GM23248 (cell line): ENCODE data around the gene EIF4ENIF1.

Experiments
- EZH2 ChIP-seq: fragments of 200-600 bp; sonication (generic); IDR thresholded peaks from 2 replicates; pipeline ENCODE4 v1.6.1; 2018; ENCODE audit warnings: antibody characterized with exemption, mild to moderate bottlenecking; ENCODE audit not compliant: insufficient read depth, poor library complexity, severe bottlenecking
- EZH2phosphoT487 ChIP-seq: fragments of 200-600 bp; sonication (generic); IDR thresholded peaks from 2 replicates; pipeline ENCODE4 v1.6.1; 2018; ENCODE audit warnings: antibody characterized with exemption, moderate library complexity, mild to moderate bottlenecking, low read depth; ENCODE audit not compliant: insufficient read depth

DNA sequence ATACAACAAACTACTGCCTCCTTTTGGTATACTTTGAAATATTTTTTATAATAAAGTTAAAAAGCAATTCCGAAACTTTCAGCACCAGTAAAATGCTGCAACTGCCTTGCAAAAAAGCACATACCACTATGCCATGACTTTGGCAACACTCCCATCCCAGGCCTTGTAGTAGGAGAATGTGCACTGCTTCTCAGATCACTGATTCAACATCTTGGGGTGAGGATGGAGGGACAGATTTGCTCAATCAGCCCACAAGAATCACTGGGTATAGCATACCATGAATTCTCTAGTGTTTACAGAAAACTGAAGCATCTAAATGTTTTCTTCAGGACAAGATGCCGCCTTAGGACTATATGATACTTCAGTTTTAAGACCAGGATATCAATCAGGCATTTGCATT lies 14.9 kb downstream of the EIF4ENIF1 start:
- TF ChIP-seq EZH2phosphoT487 (no peak), EZH2 (no peak)
